Peyer's patch (tissue), 4 donors: ENCODE measurements around the gene MAGI2. TPM values are rescaled to one million over a fixed set of nuclear protein-coding genes. Genes with fewer than 3 reads are reported as not detected.

Experiments
- DNase-seq, 3 donors: peaks; one replicate each; pipeline ENCODE4 v3.0.0-alpha.2; 2017 to 2019
- H3K27ac ChIP-seq, 4 donors: fragments of 200-600 bp; sonication (generic); one replicate each; pipeline ENCODE4 v1.5.1; 2016 to 2019
- H3K27me3 ChIP-seq, 2 donors: fragments of 200-600 bp; sonication (generic); one replicate each; pipeline ENCODE4 v1.5.1; 2019
- H3K36me3 ChIP-seq, 3 donors: fragments of 200-600 bp; sonication (generic); one replicate each; pipeline ENCODE4 v1.5.1; 2016 to 2019
- H3K4me1 ChIP-seq, 4 donors: fragments of 200-600 bp; sonication (generic); one replicate each; pipeline ENCODE4 v1.5.1; 2016 to 2019
- H3K4me3 ChIP-seq, 4 donors: fragments of 200-600 bp; sonication (generic); 1 replicate in 3 of 4; 2 replicates in 1 of 4; pipeline ENCODE4 v1.5.1; 2016 to 2019; ENCODE audit warnings: mild to moderate bottlenecking in 1 of 4
- H3K9me3 ChIP-seq, 4 donors: fragments of 200-600 bp; sonication (generic); one replicate each; pipeline ENCODE4 v1.5.1; 2016 to 2019; ENCODE audit warnings: mild to moderate bottlenecking in 1 of 4
- POLR2A ChIP-seq, 2 donors: fragments of 450-650 bp; IDR thresholded peaks; one replicate each; pipeline ENCODE4 v1.5.1; 2017; ENCODE audit warnings: antibody characterized with exemption in 2 of 2, mild to moderate bottlenecking in 2 of 2, moderate library complexity in 2 of 2
- total RNA-seq, 4 donors: library from RNA; depleted of rRNA; stranded (reverse); fragments of >200 nt; gene quantifications; one replicate each; pipeline ENCODE4 v1.1.0, GENCODE V29; 2016
- TF ChIP-seq, protein P1 (sequence below), 6 experiments: fragments of 450-650 bp in 4 of 6; fragments of 200-600 bp in 2 of 6; sonication (generic) in 1 of 6; IDR thresholded peaks; one replicate each; pipeline ENCODE4 v1.5.1; 2017 to 2019; ENCODE audit warnings: antibody characterized with exemption in 6 of 6, mild to moderate bottlenecking in 3 of 6, moderate library complexity in 1 of 6

MAGI2 gene
- total RNA-seq, 4 donors from 2014 or later = 1.6 to 12.4 (median 2.8) TPM

DNA sequence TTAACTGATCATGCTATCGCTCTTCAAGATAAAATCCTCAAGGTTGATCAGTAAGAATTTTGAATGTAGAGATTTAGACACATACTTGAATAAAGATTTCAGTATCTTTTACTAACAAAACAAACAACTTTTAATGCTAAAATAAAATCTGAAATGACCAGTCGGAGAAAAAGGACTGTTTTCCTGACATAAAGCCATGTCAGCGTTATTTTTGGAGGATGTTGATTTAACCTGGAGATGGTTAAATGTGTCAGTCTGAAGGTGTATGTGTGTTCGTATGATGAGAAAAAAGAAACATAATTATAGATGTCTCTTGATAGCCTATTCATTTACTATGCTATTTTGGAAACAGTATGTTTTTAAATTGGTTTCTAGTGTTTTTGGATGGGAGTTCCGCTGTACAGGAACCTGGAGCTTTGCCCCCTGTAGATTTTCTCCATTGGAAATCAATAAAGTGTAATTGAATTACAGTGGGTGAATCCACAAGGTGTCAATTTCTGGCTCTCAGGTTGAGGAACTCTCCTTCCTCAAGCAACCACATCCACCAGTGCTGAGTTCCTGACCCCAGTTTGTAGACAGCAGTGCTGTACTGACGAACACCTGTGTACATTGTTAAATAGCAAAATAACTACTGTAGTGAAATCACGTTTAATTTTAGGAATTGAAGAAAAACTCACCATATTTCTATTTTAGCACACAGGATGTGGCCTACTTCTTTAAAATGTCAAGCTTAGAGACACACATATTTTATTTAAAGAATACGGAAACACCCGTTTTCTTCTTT lies 670.1 kb downstream of the MAGI2 start:
- Histone ChIP-seq H3K27me3 (no peaks in the 10 kb centered on the region), H3K36me3 (no peaks in the 10 kb centered on the region), H3K4me3 (no peak overlapping the region), H3K27ac (no peak overlapping the region), H3K4me1 (no peaks in the 10 kb centered on the region), H3K9me3 (no peaks in the 10 kb centered on the region)
- no peak for DNase-seq
- no peak for TF ChIP-seq POLR2A (IDR thresholded peaks at IDR 0.05)
- TF ChIP-seq, protein P1, sequence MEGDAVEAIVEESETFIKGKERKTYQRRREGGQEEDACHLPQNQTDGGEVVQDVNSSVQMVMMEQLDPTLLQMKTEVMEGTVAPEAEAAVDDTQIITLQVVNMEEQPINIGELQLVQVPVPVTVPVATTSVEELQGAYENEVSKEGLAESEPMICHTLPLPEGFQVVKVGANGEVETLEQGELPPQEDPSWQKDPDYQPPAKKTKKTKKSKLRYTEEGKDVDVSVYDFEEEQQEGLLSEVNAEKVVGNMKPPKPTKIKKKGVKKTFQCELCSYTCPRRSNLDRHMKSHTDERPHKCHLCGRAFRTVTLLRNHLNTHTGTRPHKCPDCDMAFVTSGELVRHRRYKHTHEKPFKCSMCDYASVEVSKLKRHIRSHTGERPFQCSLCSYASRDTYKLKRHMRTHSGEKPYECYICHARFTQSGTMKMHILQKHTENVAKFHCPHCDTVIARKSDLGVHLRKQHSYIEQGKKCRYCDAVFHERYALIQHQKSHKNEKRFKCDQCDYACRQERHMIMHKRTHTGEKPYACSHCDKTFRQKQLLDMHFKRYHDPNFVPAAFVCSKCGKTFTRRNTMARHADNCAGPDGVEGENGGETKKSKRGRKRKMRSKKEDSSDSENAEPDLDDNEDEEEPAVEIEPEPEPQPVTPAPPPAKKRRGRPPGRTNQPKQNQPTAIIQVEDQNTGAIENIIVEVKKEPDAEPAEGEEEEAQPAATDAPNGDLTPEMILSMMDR (IDR thresholded peaks at IDR 0.05) = no peak

DNA sequence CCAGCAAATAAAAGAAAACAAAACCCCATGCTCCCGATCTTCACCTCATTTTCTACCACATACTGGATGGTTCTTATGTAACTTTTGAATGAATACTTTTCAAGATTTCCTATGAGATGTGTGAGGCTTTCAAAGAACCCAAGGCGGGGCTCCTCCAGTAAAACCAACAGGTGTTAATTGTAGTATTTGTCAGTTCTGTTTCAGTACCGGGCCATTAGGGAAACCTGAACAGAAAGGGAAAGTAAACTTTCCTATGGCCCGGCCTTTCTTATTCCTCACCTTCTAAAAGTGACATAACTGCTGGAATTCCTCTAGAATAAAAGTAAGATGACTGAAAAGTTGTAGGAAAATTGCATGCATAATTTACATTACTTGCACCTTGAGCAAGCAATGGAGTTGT lies 672.9 kb downstream of the MAGI2 start:
- no peak overlapping the region for H3K27ac ChIP-seq
- TF ChIP-seq POLR2A (IDR thresholded peaks at IDR 0.05) = no peak
- TF ChIP-seq, protein P1 (IDR thresholded peaks at IDR 0.05) = no peak
- no peaks in the 10 kb centered on the region for H3K9me3 ChIP-seq
- H3K4me1 ChIP-seq = no peaks in the 10 kb centered on the region
- H3K27me3 ChIP-seq = no peaks in the 10 kb centered on the region
- H3K36me3 ChIP-seq = no peaks in the 10 kb centered on the region
- DNase-seq = no peak
- no peak overlapping the region for H3K4me3 ChIP-seq

DNA sequence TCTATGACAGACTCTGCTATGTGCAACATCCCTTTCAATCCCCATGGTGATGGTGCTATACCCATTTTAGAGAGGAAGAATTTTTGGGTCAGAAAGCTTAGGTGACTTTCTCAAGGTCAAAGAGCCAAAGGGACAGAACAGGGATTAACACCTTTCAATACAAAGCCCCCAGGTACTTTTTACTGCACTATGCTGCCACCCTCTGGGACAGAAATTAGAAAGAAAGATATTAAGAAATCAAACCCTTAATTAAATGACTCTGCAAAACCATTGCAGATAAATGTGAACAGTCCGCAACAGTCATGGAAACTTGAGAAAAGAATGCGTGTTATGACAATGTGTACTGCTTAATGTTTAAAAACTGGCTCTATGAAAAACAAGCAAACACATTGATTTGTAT lies 673.7 kb downstream of the MAGI2 start:
- Histone ChIP-seq H3K9me3 (no peaks in the 10 kb centered on the region), H3K4me1 (no peaks in the 10 kb centered on the region), H3K27me3 (no peaks in the 10 kb centered on the region), H3K36me3 (no peaks in the 10 kb centered on the region), H3K4me3 (no peak overlapping the region), H3K27ac (no peak overlapping the region)
- TF ChIP-seq POLR2A (IDR thresholded peaks at IDR 0.05) = no peak
- TF ChIP-seq, protein P1 (IDR thresholded peaks at IDR 0.05) = no peak
- DNase-seq = no peak

DNA sequence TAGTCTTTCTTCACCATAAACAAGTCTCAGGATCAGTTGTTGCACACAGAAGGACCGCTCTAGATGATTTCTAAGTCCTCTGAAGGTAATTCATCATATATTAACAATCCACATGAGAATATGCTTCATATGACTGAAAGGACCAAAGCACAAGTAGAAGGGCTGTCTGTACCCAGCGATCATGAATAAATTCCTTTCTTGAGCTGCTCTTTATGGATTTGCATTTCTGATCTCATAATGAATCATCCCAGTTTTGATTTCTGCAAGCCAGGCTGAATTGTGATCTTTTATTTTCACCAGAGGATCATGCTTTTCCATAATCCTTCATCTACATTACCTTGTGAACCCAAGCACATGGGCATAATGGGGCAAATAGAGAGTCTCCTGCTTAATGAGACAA lies 675.6 kb downstream of the MAGI2 start:
- DNase-seq = no peak
- TF ChIP-seq, protein P1 (IDR thresholded peaks at IDR 0.05) = no peak
- TF ChIP-seq POLR2A (IDR thresholded peaks at IDR 0.05) = no peak
- Histone ChIP-seq H3K9me3 (no peaks in the 10 kb centered on the region), H3K36me3 (no peaks in the 10 kb centered on the region), H3K27ac (no peak overlapping the region), H3K4me1 (no peaks in the 10 kb centered on the region), H3K4me3 (no peak overlapping the region), H3K27me3 (no peaks in the 10 kb centered on the region)

DNA sequence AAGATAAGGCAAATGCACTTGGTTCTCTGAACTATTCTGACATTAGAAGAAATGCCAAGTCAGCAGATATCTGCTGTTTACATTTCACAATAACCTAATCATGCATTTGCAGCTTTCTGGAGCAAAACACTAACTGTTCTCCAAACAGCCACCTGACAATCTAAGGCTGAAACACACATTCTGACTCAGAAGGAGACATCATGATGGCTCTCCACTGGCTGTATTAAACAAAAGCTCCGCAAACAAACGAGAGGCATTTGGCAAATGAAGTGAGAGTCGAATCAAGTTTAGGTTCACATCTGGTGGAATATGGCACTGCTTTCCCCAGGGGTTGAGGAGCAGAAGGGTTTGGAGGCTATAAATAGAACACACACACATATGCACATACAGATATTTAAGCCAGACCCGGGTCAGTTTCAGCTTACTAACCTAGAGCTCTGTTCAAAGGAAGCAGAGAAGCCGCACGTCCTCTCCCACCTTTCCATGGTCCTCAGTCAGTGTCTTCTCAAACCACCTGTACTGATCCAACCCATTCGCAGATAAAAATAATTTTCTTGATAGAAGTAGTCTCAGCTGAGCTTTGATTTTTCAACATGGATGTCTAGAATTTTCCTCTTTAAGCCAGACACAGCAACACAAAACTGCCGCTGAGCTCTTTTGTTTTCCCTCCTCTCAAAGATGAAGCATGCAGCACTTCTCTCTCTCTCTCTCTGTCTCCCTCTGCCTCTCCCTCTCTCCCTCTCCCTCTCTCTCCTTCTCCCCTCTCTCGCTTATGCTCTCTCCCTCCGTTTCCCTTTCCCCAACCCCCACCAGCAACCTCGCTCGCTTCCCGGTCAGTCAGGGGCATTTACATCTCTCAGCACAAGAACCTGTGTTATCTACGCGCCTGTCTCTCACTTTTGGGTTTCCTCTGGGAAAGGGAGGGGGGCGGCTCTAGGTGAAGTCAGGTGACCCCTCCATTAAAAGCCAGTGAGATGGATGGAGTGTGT lies 682.8 kb downstream of the MAGI2 start:
- Histone ChIP-seq H3K36me3 (no peaks in the 10 kb centered on the region), H3K4me1 (peaks cover 0 to 9% (median 0%) of the 10 kb centered on the region in 4 donors), H3K9me3 (no peaks in the 10 kb centered on the region), H3K4me3 (no peak overlapping the region), H3K27me3 (no peaks in the 10 kb centered on the region), H3K27ac (no peak overlapping the region)
- no peak for DNase-seq
- TF ChIP-seq, protein P1 (IDR thresholded peaks at IDR 0.05) = no peak
- TF ChIP-seq POLR2A (IDR thresholded peaks at IDR 0.05) = no peak
